B cell (primary cell): Measurements from ENCODE around the gene KLRD1. TPM values are rescaled to one million over a fixed set of nuclear protein-coding genes. Genes with fewer than 3 reads are reported as not detected.

ENCODE experiments used
- ATAC-seq: fragments of 200-7000 bp; cut with Tn5 transposase; one replicate; pipeline ENCODE4 v1.10.0; 2021; ENCODE audit warnings: low read depth, mild to moderate bottlenecking, moderate number of reproducible peaks, moderate library complexity
- CTCF ChIA-PET: fragments of 350-600 bp; sonication (Branson Sonifier 250); formaldehyde crosslinking; loops from one replicate; lab custom pipeline; 2021; ENCODE audit warnings: antibody characterized with exemption, inconsistent platforms; lab: Charles Lee
- POLR2A ChIA-PET: fragments of 350-600 bp; sonication (Branson Sonifier 250); formaldehyde crosslinking; loops from one replicate; lab custom pipeline; 2021; ENCODE audit warnings: antibody characterized with exemption; lab: Charles Lee
- DNase-seq: peaks from one replicate; pipeline ENCODE4 v3.0.0; 2013
- H2AFZ ChIP-seq: 2 replicates; pipeline ENCODE4 v1.6.1; 2012; ENCODE audit warnings: mild to moderate bottlenecking, low read depth, low read length; ENCODE audit not compliant: insufficient read depth, poor library complexity, severe bottlenecking
- H3K27ac ChIP-seq, 2 donors: 1 replicate in 1 of 2; 2 replicates in 1 of 2; pipeline ENCODE4 v1.5.1; 2012 to 2013; ENCODE audit warnings: low read length in 2 of 2, mild to moderate bottlenecking in 2 of 2, moderate library complexity in 1 of 2
- H3K27me3 ChIP-seq, 4 experiments: fragments of 200-600 bp in 1 of 4; sonication (generic) in 1 of 4; replicated peaks in 1 of 4; 1 replicate in 2 of 4; 2 replicates in 2 of 4; pipeline versions ENCODE4 v1.6.1 to v1.7.0; 2013 to 2016; ENCODE audit warnings: low read length in 3 of 4, mild to moderate bottlenecking in 2 of 4, mixed read lengths in 1 of 4, moderate library complexity in 1 of 4; ENCODE audit not compliant: insufficient read depth in 4 of 4, control insufficient read depth in 3 of 4; ENCODE audit errors: control extremely low read depth in 1 of 4
- H3K36me3 ChIP-seq, 2 experiments: replicated peaks in 1 of 2; 1 replicate in 1 of 2; 2 replicates in 1 of 2; pipeline versions ENCODE4 v1.6.1 to v1.7.1; 2013; ENCODE audit warnings: low read length in 1 of 2; ENCODE audit not compliant: insufficient read depth in 2 of 2, control insufficient read depth in 1 of 2; ENCODE audit errors: control extremely low read depth in 1 of 2, extremely low read depth in 1 of 2
- H3K4me1 ChIP-seq, 2 donors: fragments of 200-600 bp in 1 of 2; sonication (generic) in 1 of 2; 1 replicate in 1 of 2; 2 replicates in 1 of 2; pipeline versions ENCODE4 v1.5.1 to v1.6.1; 2013 to 2017; ENCODE audit warnings: low read length in 2 of 2; ENCODE audit not compliant: control insufficient read depth in 2 of 2, insufficient read depth in 2 of 2
- H3K4me2 ChIP-seq: replicated peaks from 2 replicates; pipeline ENCODE3; 2012; ENCODE audit warnings: mild to moderate bottlenecking, low read depth, low read length; ENCODE audit not compliant: poor library complexity, severe bottlenecking
- H3K4me3 ChIP-seq, 5 experiments: fragments of 200-600 bp in 1 of 5; sonication (generic) in 1 of 5; 1 replicate in 3 of 5; 2 replicates in 2 of 5; pipeline versions ENCODE4 v1.5.1 to v1.7.0; 2011 to 2016; ENCODE audit warnings: low read length in 4 of 5, mild to moderate bottlenecking in 4 of 5, low read depth in 2 of 5, control low read depth in 1 of 5, moderate library complexity in 1 of 5; ENCODE audit not compliant: insufficient read depth in 1 of 5; ENCODE audit errors: control extremely low read depth in 1 of 5, extremely low read depth in 1 of 5
- H3K79me2 ChIP-seq: fragments of 200-600 bp; sonication (generic); one replicate; pipeline ENCODE4 v1.6.0; 2016; ENCODE audit warnings: low read length; ENCODE audit not compliant: control insufficient read depth, insufficient read depth
- H3K9ac ChIP-seq: fragments of 200-600 bp; sonication (generic); 2 replicates; pipeline ENCODE4 v1.6.1; 2017; ENCODE audit warnings: mild to moderate bottlenecking, low read length, moderate library complexity
- H3K9me3 ChIP-seq, 3 donors: one replicate each; pipeline versions ENCODE4 v1.6.1 to v1.7.1; 2013; ENCODE audit warnings: low read length in 2 of 3; ENCODE audit not compliant: control insufficient read depth in 2 of 3, insufficient read depth in 1 of 3; ENCODE audit errors: control extremely low read depth in 1 of 3
- H4K20me1 ChIP-seq: 2 replicates; pipeline ENCODE4 v1.6.0; 2012; ENCODE audit warnings: mild to moderate bottlenecking, low read length; ENCODE audit not compliant: insufficient read depth, control insufficient read depth, poor library complexity, severe bottlenecking
- H3K27ac Mint-ChIP-seq: one replicate; pipeline ENCODE4 v1.8.0; 2021; ENCODE audit warnings: mixed read lengths
- H3K27me3 Mint-ChIP-seq: one replicate; pipeline ENCODE4 v1.8.0; 2021; ENCODE audit warnings: mixed read lengths
- H3K4me1 Mint-ChIP-seq: one replicate; pipeline ENCODE4 v1.8.0; 2021; ENCODE audit warnings: mixed read lengths
- H3K4me3 Mint-ChIP-seq: one replicate; pipeline ENCODE4 v1.8.0; 2021; ENCODE audit warnings: mixed read lengths
- H3K9me3 Mint-ChIP-seq: one replicate; pipeline ENCODE4 v1.8.0; 2022; ENCODE audit warnings: mixed read lengths; ENCODE audit not compliant: insufficient read depth
- EZH2 ChIP-seq: IDR thresholded peaks from 2 replicates; pipeline ENCODE4 v1.6.1; 2012; ENCODE audit warnings: borderline replicate concordance, low read depth, mild to moderate bottlenecking, moderate library complexity, low read length; ENCODE audit not compliant: insufficient read depth, poor library complexity, severe bottlenecking
- WGBS: methylation state at CpG from one replicate; pipeline ENCODE4 v1.1.5; 2013; ENCODE audit warnings: missing lambda C conversion rate; ENCODE audit not compliant: insufficient coverage; 5-methylcytosine and 5-hydroxymethylcytosine counted together
- intact Hi-C: fragments of 100-400 bp; cut with micrococcal nuclease; formaldehyde crosslinking; loops from one replicate; pipeline ENCODE4 v1.10.0; 2022
- polyA plus RNA-seq: library from polyadenylated mRNA; depleted of rRNA; stranded (reverse); fragments of >200 nt; gene quantifications from 2 replicates; pipeline ENCODE4 v1.2.3, GENCODE V29; 2012
- total RNA-seq, 2 donors: library from RNA; stranded (reverse); fragments of 120-200 nt in 1 of 2; gene quantifications; 1 replicate in 1 of 2; 2 replicates in 1 of 2; pipeline versions ENCODE4 v1.2.3 to v1.2.4, GENCODE V29; 2013 to 2022
- TF ChIP-seq, protein P1 (sequence below): fragments of 200-600 bp; IDR thresholded peaks from one replicate; pipeline ENCODE4 v1.8.0; 2022; ENCODE audit warnings: antibody characterized with exemption, mild to moderate bottlenecking

KLRD1 gene
- total and polyA plus RNA-seq, 2 donors (not counting 1 experiment from before 2014, with no cell fraction given), result 0.22 to 0.32 TPM

DNA sequence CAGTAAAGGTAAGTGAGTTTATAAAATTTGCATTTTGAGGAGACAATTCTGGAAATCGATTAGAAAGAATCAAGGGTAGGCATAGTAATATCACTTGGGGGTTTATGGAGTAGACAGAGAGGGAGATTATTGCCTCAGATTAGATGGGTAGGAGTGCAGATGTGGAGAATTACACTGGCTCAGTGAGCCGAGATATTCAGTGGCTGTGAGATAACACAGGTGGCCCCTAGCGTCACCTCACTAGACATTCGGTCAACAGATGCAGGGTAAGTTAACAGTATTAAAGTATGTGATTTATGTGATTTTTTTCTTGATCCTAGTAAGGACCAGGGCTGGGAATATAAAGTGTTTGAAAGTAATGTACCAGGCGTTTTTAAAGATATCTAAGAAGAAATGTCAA, 39.6 kb upstream of the KLRD1 start:
- Histone ChIP-seq H4K20me1 (no peaks in the 10 kb centered on the region), H3K27ac (no peak overlapping the region), H3K9ac (no peak overlapping the region), H3K36me3 (no peaks in the 10 kb centered on the region), H3K4me1 (no peaks in the 10 kb centered on the region), H3K4me3 (no peak overlapping the region), H2AFZ (no peak overlapping the region), H3K79me2 (no peaks in the 10 kb centered on the region), H3K9me3 (no peaks in the 10 kb centered on the region), H3K4me2 (no peak overlapping the region), H3K27me3 (no peaks in the 10 kb centered on the region)
- Mint-ChIP-seq H3K27me3 (peaks cover 9% of the 10 kb centered on the region), H3K4me3 (no peak overlapping the region), H3K9me3 (no peaks in the 10 kb centered on the region), H3K4me1 (no peaks in the 10 kb centered on the region), H3K27ac (no peak overlapping the region)
- DNase-seq (no peak), ATAC-seq (no peak)
- TF ChIP-seq, protein P1, sequence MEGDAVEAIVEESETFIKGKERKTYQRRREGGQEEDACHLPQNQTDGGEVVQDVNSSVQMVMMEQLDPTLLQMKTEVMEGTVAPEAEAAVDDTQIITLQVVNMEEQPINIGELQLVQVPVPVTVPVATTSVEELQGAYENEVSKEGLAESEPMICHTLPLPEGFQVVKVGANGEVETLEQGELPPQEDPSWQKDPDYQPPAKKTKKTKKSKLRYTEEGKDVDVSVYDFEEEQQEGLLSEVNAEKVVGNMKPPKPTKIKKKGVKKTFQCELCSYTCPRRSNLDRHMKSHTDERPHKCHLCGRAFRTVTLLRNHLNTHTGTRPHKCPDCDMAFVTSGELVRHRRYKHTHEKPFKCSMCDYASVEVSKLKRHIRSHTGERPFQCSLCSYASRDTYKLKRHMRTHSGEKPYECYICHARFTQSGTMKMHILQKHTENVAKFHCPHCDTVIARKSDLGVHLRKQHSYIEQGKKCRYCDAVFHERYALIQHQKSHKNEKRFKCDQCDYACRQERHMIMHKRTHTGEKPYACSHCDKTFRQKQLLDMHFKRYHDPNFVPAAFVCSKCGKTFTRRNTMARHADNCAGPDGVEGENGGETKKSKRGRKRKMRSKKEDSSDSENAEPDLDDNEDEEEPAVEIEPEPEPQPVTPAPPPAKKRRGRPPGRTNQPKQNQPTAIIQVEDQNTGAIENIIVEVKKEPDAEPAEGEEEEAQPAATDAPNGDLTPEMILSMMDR, result no peak
- no peak for TF ChIP-seq EZH2
- POLR2A ChIA-PET, result no interaction called here
- 95% methylated on average over 5 of the region's 5 CpGs for WGBS
- CTCF ChIA-PET, result no interaction called here
- intact Hi-C loops, result no loop called here

DNA sequence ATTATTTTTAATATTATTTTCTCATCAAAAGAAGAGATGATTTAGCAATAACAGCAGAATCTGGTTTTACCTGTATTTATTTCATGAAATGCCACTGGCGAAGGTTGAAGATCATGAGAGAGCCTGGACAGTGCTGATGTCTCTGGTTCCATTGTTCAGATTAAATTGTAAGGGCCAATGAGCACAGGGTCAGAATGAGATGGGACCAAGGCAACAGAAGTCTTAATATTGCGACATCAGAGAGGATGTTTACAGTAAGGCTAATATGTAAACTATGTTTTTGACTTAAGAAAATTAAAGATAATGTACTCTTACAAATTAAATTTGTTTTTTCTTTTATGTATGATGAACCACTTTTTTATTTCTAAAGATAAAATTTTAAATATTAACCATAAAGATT, 35.2 kb upstream of the KLRD1 start:
- Histone ChIP-seq H4K20me1 (no peaks in the 10 kb centered on the region), H3K4me1 (no peaks in the 10 kb centered on the region), H3K4me3 (no peak overlapping the region), H3K27ac (no peak overlapping the region), H3K79me2 (no peaks in the 10 kb centered on the region), H3K9me3 (no peaks in the 10 kb centered on the region), H3K4me2 (no peak overlapping the region), H3K9ac (no peak overlapping the region), H3K27me3 (no peaks in the 10 kb centered on the region), H2AFZ (no peak overlapping the region), H3K36me3 (no peaks in the 10 kb centered on the region)
- ATAC-seq (no peak), DNase-seq (no peak)
- Mint-ChIP-seq H3K4me1 (no peaks in the 10 kb centered on the region), H3K4me3 (no peak overlapping the region), H3K9me3 (peaks cover 9% of the 10 kb centered on the region), H3K27ac (no peak overlapping the region), H3K27me3 (peaks cover 16% of the 10 kb centered on the region)
- intact Hi-C loops, result no loop called here
- TF ChIP-seq, protein P1, result no peak
- TF ChIP-seq EZH2, result no peak
- WGBS, result no CpG with 5 or more reads among the region's 2 CpGs
- CTCF ChIA-PET, result no interaction called here
- POLR2A ChIA-PET, result no interaction called here
